ENCODE results near the gene CALHM2.

The CALHM2 gene

DNA sequence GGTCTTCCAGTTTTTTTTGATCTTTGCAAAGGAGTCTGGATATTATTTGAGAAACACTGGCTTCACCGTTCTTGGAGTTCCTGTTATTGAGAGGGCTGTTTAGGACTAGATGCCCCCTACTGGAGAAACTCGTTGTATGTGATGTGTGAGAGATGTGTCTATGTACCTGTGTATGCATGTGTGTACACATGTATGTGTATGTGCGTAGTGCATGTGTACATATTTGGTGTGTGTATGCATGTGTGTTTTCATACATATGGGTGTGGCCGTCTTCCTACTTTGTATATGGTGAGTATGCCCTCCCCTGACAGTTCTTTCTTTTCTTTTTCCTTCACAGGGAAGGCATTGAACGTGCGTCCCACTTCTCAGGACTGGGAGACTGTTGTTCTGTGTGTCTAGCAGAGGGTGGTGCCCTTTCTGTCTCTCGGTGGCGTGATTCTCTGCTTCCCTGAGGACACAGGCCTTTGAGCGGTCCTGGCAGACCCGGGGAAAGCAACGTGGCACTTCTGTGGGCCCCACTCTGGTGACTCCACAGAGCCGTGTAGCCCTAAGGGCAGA lies 29.9 kb upstream of the CALHM2 start:
- H3K36me3 ChIP-seq (ENCODE audit: low read depth) = no peaks in the 10 kb centered on the region
- TF ChIP-seq, protein P1, sequence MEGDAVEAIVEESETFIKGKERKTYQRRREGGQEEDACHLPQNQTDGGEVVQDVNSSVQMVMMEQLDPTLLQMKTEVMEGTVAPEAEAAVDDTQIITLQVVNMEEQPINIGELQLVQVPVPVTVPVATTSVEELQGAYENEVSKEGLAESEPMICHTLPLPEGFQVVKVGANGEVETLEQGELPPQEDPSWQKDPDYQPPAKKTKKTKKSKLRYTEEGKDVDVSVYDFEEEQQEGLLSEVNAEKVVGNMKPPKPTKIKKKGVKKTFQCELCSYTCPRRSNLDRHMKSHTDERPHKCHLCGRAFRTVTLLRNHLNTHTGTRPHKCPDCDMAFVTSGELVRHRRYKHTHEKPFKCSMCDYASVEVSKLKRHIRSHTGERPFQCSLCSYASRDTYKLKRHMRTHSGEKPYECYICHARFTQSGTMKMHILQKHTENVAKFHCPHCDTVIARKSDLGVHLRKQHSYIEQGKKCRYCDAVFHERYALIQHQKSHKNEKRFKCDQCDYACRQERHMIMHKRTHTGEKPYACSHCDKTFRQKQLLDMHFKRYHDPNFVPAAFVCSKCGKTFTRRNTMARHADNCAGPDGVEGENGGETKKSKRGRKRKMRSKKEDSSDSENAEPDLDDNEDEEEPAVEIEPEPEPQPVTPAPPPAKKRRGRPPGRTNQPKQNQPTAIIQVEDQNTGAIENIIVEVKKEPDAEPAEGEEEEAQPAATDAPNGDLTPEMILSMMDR (IDR thresholded peaks at IDR 0.05; ENCODE audit: poor library complexity, severe bottlenecking) = peak; percentile 70
- H3K9me3 ChIP-seq (ENCODE audit: severe bottlenecking) = no peaks in the 10 kb centered on the region
- H3K27me3 ChIP-seq (ENCODE audit: insufficient read depth, poor library complexity, severe bottlenecking) = no peaks in the 10 kb centered on the region
- H3K4me1 ChIP-seq (ENCODE audit: insufficient read depth, poor library complexity, severe bottlenecking) = peaks cover 3% of the 10 kb centered on the region
- peak; percentile 64; the same call in 1 of the 3 replicates for ATAC-seq (ENCODE audit: low read depth)
- H3K4me3 ChIP-seq (ENCODE audit: severe bottlenecking) = no peak overlapping the region
- H3K27ac ChIP-seq (ENCODE audit: poor library complexity, severe bottlenecking) = no peak overlapping the region
- DNase-seq (ENCODE audit: low spot score) = no peak

DNA sequence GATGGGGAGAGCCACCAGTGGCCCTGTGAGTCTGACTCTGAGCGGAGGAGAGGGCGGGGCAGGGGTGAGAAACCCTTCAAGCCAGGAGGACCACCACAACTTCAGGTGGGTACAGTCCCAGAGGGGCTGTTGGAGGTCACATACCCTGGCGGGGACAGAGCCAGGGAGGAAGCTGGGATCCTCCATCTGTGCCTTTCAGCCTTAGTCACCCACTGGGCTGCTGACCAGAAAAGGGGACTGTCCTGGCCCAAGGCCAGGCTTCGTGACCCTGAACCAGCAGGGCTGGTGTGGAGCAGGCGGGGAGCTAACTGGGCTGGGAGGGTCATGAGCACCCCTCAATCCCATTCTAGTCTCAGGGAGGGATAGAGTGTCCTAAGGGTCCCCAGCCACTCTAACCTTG lies 28.4 kb upstream of the CALHM2 start:
- H3K4me1 ChIP-seq (ENCODE audit: insufficient read depth, poor library complexity, severe bottlenecking) = peaks cover 3% of the 10 kb centered on the region
- H3K4me3 ChIP-seq (ENCODE audit: severe bottlenecking) = no peak overlapping the region
- TF ChIP-seq, protein P1 (IDR thresholded peaks at IDR 0.05; ENCODE audit: poor library complexity, severe bottlenecking) = no peak
- H3K27me3 ChIP-seq (ENCODE audit: insufficient read depth, poor library complexity, severe bottlenecking) = no peaks in the 10 kb centered on the region
- ATAC-seq (ENCODE audit: low read depth) (no peak), DNase-seq (ENCODE audit: low spot score) (no peak)
- H3K9me3 ChIP-seq (ENCODE audit: severe bottlenecking) = no peaks in the 10 kb centered on the region
- H3K36me3 ChIP-seq (ENCODE audit: low read depth) = no peaks in the 10 kb centered on the region
- no peak overlapping the region for H3K27ac ChIP-seq (ENCODE audit: poor library complexity, severe bottlenecking)

DNA sequence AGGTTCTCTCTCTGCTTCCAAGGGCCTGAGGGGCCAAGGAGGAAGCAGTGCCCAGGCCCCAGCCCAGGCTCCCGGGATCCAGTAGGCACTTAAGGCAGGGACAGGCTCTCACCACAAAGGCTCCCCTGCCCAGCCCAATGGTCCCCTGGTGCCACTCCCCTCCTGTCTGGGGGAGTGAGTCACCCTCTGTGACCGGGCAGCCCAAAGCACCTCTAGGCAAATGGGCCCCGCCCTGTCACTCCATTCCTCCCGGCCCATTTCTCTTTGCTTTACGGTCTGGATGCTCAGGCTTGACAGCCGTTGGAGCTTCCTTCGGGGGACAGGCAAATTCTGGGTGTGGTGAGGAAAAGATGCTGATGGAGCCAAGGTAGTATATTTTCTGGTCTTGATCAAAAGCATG lies 27.0 kb upstream of the CALHM2 start, which contains the start of gene CALHM3:
CALHM3 (minus strand) TSS at position 106 of the 400 bp plus-strand sequence. CDS start 208 bp downstream, outside the sequence.
- Histone ChIP-seq H3K4me3 (ENCODE audit: severe bottlenecking) (no peak within 1 kb of the TSS), H3K27ac (ENCODE audit: poor library complexity, severe bottlenecking) (no peak within 1 kb of the TSS)
- DNase-seq (ENCODE audit: low spot score) = no peak

DNA sequence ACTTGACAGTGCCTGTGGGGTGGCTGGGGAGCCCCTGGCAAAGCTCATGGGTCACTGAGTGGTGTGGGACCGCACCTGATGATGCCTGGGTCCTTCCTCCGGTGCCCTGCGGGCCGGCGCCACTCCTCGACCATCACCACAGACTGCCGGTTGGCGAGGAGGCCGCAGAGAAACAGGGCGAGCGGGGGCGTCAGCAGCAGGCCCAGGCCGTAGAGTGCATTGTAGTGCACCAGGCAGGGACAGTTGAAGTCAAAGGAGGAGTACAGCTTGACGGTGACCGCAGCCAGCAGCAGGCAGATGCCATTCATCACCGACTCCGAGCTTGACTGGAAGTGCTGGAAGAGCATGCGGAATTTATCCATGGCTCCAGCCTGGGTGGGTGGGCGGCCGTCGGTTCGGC lies 26.5 kb upstream of the CALHM2 start:
- Histone ChIP-seq H3K27me3 (ENCODE audit: insufficient read depth, poor library complexity, severe bottlenecking) (no peaks in the 10 kb centered on the region), H3K4me1 (ENCODE audit: insufficient read depth, poor library complexity, severe bottlenecking) (peaks cover 3% of the 10 kb centered on the region), H3K27ac (ENCODE audit: poor library complexity, severe bottlenecking) (no peak overlapping the region), H3K4me3 (ENCODE audit: severe bottlenecking) (no peak overlapping the region), H3K36me3 (ENCODE audit: low read depth) (no peaks in the 10 kb centered on the region), H3K9me3 (ENCODE audit: severe bottlenecking) (no peaks in the 10 kb centered on the region)
- no peak for DNase-seq (ENCODE audit: low spot score)
- TF ChIP-seq, protein P1 (IDR thresholded peaks at IDR 0.05; ENCODE audit: poor library complexity, severe bottlenecking) = no peak
- no peak for ATAC-seq (ENCODE audit: low read depth)

More for the DNA sequence above, 27.0 kb upstream of the CALHM2 start, which contains the start of gene CALHM3:
- no peaks in the 10 kb centered on the region for H3K27me3 ChIP-seq (ENCODE audit: insufficient read depth, poor library complexity, severe bottlenecking)
- H3K4me1 ChIP-seq (ENCODE audit: insufficient read depth, poor library complexity, severe bottlenecking) = peaks cover 3% of the 10 kb centered on the region
- H3K9me3 ChIP-seq (ENCODE audit: severe bottlenecking) = no peaks in the 10 kb centered on the region
- TF ChIP-seq, protein P1 (IDR thresholded peaks at IDR 0.05; ENCODE audit: poor library complexity, severe bottlenecking) = no peak
- ATAC-seq (ENCODE audit: low read depth) = peak; percentile 85
- H3K36me3 ChIP-seq (ENCODE audit: low read depth) = no peaks in the 10 kb centered on the region

DNA sequence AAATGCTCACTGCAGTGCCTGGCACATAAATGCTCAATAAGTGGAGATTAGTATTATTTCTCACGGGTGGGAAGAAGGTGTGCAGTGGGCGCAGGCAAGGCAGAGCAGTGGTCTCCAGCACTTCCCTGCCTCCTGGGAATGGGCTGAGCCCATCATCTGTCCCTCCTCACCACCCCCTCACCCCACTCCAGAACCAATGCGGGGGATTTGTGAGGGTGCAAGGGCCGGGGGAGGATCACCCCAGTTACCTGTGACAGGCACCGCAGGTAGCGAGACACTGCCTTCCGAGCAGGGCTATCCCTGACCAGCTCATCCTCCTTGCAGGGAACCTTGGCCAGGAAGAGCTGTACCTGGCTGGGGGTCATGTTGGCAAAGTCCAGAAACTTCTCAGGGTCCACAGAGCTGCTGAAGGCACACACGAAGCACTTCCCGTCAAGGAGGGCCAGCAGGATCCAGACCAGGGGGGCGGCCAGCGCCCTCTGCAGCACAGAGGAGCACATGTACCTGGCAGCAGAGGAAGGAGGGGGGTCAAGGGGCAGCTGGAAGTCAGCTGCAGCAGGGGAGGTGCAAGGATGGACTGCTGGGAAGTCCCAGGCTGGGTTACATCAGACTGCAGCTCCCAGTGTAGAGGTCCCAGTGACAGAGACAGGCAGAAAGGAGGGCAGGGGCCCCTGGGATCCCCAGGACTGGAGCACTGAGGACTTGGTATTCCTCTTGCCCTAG lies 24.0 kb upstream of the CALHM2 start:
- Histone ChIP-seq H3K27ac (ENCODE audit: poor library complexity, severe bottlenecking) (no peak overlapping the region), H3K4me3 (ENCODE audit: severe bottlenecking) (no peak overlapping the region), H3K36me3 (ENCODE audit: low read depth) (no peaks in the 10 kb centered on the region), H3K27me3 (ENCODE audit: insufficient read depth, poor library complexity, severe bottlenecking) (no peaks in the 10 kb centered on the region), H3K4me1 (ENCODE audit: insufficient read depth, poor library complexity, severe bottlenecking) (peaks cover 3% of the 10 kb centered on the region), H3K9me3 (ENCODE audit: severe bottlenecking) (no peaks in the 10 kb centered on the region)
- ATAC-seq (ENCODE audit: low read depth) (no peak; the same call in 2 of the 3 replicates), DNase-seq (ENCODE audit: low spot score) (no peak)
- TF ChIP-seq, protein P1 (IDR thresholded peaks at IDR 0.05; ENCODE audit: poor library complexity, severe bottlenecking) = no peak

All from RWPE2 (cell line).